ENCODE results near the gene THRAP3.

The THRAP3 gene

GRCh38 chr1:36304521-36304920 lies 80.3 kb downstream of the THRAP3 start:
- no peak for DNase-seq

- no peak for DNase-seq
These were observed 81.0 kb downstream of the THRAP3 start for GRCh38 chr1:36304970-36305914.

GRCh38 chr1:36305915-36306209 lies 81.6 kb downstream of the THRAP3 start:
- no peak for DNase-seq

GRCh38 chr1:36306210-36306901 lies 82.1 kb downstream of the THRAP3 start, which contains the start of gene SH3D21:
SH3D21 (plus strand) TSS chr1:36306368; CDS start chr1:36306421, 53 bp downstream.
- peak; percentile 60 for DNase-seq

GRCh38 chr1:36306902-36307456 lies 82.7 kb downstream of the THRAP3 start:
- DNase-seq = peak; percentile 95

GRCh38 chr1:36307601-36308330 lies 83.5 kb downstream of the THRAP3 start:
- no peak for DNase-seq

- no peak for DNase-seq
These were observed 85.2 kb downstream of the THRAP3 start for GRCh38 chr1:36309397-36309796.

GRCh38 chr1:36320291-36320761 lies 96.1 kb downstream of the THRAP3 start:
- DNase-seq = no peak

- no peak for DNase-seq
These were observed 96.5 kb downstream of the THRAP3 start for GRCh38 chr1:36320767-36321118.

- DNase-seq = peak; percentile 31
These were observed 97.1 kb downstream of the THRAP3 start for GRCh38 chr1:36321119-36321951.

GRCh38 chr1:36322041-36322785 lies 98.0 kb downstream of the THRAP3 start:
- no peak for DNase-seq

GRCh38 chr1:36322786-36323635 lies 98.8 kb downstream of the THRAP3 start:
- DNase-seq = peak; percentile 47

- peak; percentile 49 for DNase-seq
These were observed 99.6 kb downstream of the THRAP3 start, which contains the start of gene EVA1B for GRCh38 chr1:36323636-36324352. EVA1B (minus strand) TSS chr1:36323645; CDS start chr1:36323037, 608 bp downstream.

- DNase-seq = no peak
These were observed 100.1 kb downstream of the THRAP3 start for GRCh38 chr1:36324353-36324703.

GRCh38 chr1:36326499-36326898 lies 102.3 kb downstream of the THRAP3 start:
- no peak for DNase-seq

- DNase-seq = no peak
These were observed 103.3 kb downstream of the THRAP3 start for GRCh38 chr1:36327421-36328087.

GRCh38 chr1:36328088-36328480 lies 103.8 kb downstream of the THRAP3 start:
- DNase-seq = no peak

GRCh38 chr1:36328713-36329112 lies 104.5 kb downstream of the THRAP3 start:
- DNase-seq = no peak

- DNase-seq = no peak
These were observed 105.6 kb downstream of the THRAP3 start for GRCh38 chr1:36329817-36330216.

All from CD4-positive, alpha-beta T cell treated with Interleukin-12 subunit alpha and Interleukin-12 subunit beta, for 1 hour (primary cell).